ENCODE measurements around the gene MVD.

MVD gene

DNA sequence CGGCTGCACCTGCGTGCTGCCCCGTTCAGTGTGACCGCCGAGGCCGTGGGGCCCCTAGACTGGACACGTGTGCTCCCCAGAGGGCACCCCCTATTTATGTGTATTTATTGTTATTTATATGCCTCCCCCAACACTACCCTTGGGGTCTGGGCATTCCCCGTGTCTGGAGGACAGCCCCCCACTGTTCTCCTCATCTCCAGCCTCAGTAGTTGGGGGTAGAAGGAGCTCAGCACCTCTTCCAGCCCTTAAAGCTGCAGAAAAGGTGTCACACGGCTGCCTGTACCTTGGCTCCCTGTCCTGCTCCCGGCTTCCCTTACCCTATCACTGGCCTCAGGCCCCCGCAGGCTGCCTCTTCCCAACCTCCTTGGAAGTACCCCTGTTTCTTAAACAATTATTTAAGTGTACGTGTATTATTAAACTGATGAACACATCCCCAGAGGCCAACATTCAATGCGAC is 22.8 kb downstream of the MVD start:
- DNase-seq (ENCODE audit: low spot score): no peak

DNA sequence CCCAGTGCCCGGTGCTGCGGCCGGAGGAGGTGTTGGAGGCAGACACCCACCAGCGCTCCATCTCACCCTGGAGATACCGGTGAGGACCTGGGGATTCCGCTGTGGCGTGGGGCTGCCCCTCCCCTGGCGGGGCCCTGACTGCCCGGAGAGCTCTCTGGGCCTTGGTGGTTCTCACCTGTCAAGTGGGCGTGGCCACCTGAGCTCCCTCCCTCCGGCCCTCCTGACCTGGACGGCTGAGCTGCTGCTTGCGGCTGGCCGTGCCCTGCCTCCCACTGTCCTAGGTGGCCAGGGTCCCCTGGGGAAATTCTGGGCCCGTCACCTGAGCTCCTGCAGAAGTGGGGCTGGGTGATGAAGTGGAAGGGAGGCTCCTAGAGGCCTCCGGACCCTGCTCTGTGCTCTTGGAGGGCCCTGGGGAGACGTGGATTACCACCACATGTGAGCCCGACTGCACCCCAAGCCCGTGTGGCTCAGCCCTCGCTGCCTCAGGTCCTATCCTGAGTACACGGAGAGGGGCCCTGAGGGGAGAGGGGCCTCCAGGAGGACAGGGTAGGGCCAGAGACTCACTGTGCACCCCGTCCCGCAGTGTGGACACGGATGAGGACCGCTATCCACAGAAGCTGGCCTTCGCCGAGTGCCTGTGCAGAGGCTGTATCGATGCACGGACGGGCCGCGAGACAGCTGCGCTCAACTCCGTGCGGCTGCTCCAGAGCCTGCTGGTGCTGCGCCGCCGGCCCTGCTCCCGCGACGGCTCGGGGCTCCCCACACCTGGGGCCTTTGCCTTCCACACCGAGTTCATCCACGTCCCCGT is 23.5 kb downstream of the MVD start:
- peak; percentile 69 for DNase-seq (ENCODE audit: low spot score)

DNA sequence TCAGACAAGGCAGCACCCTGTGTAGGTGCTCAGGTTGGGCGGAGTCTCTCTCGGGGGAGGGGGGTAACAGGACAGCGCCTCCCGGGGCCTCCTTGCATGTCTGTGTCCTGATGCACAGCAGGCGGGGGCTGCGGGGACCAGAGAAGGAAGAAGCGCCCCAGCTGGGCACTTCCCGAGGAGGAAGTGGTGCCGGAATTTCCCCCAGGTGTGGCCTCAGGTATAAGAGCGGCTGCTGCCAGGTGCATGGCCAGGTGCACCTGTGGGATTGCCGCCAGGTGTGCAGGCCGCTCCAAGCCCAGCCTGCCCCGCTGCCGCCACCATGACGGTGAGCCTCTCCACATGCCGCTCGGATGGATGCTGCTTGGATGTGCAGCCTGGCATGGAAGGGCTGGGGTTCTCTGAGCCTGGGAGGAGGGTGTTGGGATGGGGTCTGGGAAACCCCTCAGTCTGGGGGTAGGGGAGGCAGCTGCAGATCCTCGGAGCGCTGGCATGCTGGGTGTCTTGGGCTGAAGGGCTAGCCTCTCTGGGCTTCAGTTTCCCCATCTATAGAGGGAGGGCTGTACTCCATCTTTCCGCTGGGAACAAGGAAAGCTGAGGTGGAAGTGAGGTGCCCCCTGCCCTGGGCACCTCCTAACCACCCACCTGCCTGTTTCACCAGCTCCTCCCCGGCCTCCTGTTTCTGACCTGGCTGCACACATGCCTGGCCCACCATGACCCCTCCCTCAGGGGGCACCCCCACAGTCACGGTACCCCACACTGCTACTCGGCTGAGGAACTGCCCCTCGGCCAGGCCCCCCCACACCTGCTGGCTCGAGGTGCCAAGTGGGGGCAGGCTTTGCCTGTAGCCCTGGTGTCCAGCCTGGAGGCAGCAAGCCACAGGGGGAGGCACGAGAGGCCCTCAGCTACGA is 24.3 kb downstream of the MVD start, which contains the start of gene IL17C:
Gene IL17C, plus strand, starts transcription at position 250 of the 908 bp plus-strand sequence. Its CDS starts 70 bp downstream, at position 320.
- DNase-seq (ENCODE audit: low spot score): no peak

DNA sequence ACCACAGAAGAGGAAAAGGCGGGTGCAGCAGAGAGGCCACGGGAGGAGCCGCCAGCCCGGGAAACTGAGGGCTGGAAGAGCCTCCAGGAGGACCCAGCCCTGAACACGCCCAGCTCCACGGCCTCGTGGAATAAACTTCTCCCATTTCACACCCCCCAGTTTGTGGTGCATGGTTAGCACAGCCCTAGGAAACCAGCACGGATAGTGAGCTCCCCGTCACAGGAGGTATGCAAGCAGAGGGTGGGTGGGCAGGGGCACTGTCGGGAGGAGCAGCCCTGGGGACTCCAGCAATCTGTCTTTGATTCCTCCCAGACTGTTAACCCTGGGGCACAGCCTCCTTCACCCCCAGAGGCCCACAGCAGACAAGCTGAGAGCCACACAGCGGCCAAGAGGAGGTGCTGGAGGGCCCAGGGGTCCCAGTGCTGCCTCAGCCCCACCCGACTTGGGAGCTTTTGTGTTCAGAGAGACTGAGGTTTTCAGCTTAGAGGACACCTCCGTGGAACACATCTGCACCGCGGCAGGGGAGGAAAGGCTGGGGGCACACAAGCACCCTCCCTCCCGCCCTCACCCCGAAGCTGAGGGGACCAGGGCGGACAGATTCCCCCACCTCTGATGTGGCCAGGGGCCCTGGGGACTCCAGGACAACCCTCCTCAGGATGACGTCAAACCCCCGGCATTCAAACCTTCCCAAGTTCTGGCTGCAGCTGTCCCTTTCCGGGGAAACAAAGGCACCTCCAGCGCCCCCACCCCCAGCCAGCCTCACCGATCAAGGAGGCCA is 26.2 kb downstream of the MVD start:
- DNase-seq (ENCODE audit: low spot score): no peak

DNA sequence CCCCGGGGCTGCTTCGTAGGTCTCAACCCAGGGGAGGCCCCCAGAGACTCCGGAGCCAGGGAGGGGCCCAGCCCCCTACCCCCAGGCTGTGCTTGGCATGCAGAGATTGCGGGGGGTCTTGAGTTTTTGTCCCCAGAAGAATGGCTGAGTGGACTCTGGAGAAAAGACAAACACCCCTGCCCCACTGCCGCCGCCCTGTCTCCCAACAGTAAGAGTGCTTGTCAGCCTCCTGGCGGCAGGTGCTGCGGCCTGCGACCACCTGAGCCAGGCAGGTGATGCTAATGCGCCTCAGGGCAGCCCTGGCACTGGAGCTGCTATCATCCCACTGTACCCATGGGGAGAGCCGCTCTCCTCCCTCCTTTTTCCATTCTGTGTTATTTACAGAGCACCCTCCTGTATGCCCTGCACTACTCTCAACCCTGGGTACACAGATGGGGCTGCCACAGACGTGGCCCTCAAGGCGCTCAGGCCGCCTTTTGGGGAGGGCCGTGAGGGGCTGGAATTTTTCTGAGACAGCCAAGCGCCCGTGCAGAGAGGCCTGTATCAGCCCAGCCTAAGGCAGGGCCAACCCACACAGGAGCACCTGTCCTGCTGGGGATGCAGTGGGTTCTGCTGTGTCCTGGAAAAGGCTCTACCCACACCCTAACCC is 27.1 kb downstream of the MVD start:
- no peak for DNase-seq (ENCODE audit: low spot score)

DNA sequence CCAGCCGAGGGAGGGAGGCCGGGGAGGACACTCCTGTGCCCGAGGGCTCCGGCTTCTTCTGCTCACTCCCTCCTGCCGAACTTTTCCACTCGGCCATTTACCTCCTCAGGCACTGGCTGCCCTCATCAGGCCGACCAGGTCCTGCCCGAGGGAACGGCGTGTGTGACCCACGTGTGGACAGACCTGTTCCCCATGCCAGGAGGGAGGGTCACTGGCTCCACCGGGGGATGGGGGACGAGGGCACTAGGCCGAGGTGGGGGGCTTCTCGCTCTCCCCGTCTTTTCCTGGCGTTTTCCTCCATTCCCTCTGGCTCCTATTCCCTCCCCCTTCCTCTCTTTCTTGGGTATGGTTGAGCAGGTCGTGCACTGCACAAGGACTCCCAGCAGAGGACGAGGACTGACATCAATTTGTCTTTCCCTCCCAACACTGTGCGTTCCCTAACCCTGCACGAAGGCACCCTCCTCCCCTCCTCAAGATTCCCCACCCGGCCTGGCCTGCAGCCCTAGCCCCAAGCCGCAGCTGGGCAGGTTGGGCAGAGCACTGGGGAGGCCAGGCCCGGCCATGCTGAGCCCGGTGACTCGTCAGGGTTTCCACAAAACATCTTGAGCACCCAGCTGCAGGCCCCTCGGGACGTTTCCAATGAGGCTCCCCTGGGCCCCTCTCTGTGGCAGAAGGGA is 27.8 kb downstream of the MVD start:
- DNase-seq (ENCODE audit: low spot score): peak; percentile 50

DNA sequence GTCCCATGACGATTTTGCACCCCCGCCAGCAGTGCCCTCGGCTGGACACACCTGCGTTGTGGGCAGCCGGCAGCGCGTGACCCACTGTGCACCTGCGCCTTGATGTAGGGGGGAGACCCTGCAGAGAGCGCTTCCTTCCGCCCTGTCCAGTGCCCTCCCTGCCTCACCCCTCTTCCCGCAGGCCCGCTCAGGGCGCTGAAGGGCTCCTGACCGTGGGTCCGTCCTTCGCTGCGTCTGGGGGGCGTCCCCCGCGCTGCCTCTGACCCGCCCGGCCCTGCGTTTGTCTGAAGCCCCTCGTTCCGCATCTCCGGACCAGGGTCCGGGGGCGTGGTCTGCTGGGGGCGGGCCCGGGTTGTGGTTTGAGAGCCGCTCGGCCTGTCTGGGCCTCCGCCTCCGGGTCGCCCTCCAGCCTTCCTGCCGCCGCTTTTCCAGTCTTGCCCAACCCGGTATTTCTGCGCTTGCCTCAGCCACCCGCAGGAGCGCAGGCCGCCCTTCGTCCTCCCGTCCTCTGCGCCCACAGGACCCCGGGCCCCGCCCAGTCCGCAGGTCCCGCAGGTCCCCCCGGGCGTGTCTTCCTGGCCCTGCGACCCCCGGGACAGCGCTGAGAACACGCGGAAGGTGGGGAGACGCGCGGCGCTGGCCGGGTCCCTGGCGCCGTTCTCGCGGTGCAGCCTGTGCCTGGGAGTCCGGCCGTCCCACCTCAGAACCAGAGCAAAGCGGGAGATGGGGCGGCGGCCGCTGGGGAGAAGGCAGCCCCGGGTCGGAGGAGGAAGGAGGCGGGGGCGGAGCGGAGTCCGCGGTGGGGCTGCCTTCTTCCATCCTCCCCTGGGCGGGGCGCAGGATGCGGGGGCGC is 28.5 kb downstream of the MVD start:
- no peak for DNase-seq (ENCODE audit: low spot score)

DNA sequence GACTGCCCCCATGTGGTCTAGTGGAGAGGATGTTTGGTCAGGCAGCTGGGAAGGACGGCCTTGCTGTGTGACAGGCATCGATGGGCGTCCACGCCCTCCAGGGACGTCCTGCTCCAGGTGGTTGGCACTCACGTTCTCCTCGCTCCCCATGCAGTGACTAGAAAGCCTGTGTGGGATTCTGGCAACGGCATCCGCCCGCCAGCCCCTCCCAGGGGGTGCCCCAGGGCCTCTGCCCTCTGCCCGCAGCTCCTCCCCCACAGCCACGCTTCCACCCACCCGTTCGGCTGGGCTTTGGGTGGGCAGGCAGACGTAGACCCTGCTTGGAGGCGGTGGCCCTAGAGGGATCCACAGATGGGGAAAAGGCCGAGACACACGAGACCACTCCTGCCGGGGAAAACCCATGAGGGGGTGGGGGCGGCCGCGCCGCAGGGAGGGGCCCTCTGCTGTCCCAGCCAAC is 29.2 kb downstream of the MVD start:
- no peak for DNase-seq (ENCODE audit: low spot score)

DNA sequence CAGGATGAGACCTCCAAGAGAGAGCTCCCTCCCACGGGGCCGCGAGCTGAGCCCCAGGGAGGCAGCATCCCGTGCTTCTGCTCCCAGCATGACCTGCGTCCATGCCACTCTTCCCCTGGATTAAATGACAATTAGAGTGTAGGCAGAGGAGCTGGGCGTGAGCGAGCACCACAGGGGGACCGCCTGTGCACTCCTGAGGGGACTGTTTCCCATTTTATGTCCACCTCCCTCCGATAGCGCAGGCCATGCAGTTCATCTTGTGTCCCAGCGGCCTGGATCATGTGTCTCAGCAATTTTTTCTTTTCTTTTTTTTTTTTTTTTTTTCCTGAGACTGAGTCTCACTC is 30.3 kb downstream of the MVD start:
- DNase-seq (ENCODE audit: low spot score): no peak

DNA sequence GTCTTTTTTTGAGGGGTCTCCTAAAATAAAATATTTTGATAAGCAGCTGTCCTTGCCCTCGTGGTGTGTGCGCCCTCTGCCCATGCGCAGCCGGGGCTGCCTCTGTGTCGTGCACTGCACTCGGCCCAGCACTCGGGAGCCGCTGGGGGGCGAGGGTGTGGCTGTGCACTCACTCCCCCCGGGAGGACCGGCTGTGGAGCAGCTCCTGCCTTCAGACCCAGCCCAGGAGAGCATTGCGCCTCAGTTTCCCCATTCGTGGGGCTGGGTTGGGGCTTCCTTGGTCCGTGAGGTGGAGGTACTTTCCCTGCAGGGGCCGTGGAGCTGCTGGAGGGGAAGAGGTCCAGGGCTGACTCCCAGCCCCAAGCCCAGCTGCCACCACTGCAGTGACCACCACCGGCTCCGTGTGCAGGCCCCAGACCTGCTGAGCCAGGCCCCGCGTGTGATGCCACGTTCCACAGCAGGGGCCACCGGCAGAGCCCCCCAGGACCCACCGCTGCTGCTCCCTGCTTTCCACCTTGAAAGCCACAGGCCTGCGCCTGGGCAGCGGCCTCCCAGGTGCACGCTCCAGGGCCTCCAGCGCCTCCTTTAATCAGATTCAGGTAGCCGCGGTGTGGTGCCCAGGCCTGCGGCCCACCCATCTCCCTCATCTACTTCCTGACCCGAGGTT is 30.8 kb downstream of the MVD start:
- DNase-seq (ENCODE audit: low spot score): no peak

DNA sequence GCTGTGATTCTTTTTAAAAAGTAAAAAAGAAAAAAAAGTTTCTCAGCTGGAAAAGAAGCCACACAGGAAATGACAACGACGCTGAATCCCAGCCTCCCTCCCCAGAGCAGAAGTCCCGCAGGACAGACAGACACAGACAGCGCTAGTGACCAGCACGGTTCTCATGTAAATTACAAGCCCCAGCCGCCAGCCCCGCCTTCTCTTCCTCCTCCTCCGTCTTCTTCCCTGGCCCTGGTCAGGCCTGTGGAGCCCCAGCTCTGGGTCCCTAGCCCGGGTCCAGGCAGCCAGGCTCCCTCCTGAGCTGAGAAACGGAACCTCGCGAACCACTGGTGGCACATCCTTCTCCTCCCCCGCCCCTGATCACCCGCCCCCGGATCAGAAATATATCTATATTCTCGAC is 31.5 kb downstream of the MVD start:
- no peak for DNase-seq (ENCODE audit: low spot score)

DNA sequence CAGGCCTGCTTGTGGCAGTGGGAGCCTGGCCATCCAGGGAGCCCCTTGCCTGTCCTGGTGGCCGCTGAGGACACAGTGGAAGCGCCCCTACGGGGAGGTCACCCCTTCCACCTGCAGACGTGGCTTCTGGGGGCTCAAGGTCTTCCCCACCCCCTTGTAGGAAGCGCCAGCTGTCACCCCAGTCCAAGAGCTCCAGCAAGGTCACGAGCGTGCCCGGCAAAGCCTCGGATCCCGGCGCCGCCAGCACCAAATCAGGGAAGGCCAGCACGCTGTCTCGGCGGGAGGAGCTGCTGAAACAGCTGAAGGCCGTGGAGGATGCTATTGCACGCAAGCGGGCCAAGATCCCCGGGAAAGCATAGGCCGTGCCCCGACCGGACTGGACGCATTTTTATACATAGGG is 31.9 kb downstream of the MVD start:
- DNase-seq (ENCODE audit: low spot score): no peak

DNA sequence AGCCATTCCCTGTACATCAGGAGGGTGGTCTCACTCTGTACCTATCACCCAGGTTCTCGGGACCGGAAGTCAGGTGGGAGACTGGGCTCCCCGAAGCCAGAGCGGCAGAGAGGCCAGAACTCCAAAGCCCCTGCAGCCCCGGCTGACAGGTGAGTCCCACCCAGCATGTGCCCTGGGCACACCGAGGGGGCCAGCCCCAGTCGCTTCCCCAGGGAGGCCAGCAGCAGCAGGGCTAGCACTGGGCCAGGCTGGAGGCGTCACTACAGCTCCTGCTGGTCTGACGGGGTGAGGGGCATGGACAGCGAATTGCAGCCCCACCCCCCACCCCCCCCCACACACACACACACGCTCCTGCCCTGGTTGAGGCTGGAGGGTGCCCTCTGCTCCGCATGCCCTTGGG is 32.5 kb downstream of the MVD start:
- no peak for DNase-seq (ENCODE audit: low spot score)

DNA sequence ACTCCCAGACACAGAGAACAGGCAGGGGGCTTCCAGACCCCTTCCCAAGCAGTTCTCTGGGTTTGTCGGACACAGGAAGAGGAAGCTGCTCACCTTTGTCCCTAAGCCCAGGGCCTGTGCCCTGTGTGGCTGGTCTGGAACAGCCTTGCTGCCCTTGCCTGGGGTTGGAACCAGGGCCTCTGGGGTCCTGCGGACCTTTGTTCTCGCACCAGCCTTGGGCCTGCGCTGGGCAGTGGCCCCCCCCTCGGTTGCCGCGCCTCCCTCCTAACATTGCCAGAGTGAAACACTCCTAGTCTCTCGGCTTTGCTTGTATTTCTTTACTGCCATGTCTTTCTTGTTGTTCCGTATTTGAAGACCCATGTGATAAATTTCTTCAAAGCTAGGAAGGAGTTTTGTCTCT is 33.1 kb downstream of the MVD start:
- no peak for DNase-seq (ENCODE audit: low spot score)

DNA sequence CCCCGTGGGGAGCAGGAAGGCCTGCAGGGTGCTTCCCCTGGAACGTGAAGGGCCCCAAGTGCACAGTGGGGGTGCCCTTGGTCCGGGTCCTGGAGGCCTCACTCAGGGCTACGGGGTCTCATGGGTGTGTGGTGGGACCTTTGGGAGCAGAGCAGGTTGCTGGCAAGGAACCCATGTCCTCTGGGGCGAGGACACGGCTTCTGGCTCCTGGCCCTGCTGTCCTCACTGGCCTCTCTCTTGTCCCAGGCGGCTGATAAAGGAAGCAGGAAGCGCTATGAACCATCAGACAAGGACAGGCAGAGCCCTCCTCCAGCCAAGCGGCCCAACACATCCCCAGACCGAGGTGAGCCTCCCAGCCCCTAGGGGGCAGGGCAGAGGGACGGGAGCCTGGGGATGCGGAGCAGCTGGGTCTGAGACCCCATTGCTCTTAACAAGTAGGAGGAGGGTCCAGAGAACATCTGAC is 34.3 kb downstream of the MVD start:
- no peak for DNase-seq (ENCODE audit: low spot score)

DNA sequence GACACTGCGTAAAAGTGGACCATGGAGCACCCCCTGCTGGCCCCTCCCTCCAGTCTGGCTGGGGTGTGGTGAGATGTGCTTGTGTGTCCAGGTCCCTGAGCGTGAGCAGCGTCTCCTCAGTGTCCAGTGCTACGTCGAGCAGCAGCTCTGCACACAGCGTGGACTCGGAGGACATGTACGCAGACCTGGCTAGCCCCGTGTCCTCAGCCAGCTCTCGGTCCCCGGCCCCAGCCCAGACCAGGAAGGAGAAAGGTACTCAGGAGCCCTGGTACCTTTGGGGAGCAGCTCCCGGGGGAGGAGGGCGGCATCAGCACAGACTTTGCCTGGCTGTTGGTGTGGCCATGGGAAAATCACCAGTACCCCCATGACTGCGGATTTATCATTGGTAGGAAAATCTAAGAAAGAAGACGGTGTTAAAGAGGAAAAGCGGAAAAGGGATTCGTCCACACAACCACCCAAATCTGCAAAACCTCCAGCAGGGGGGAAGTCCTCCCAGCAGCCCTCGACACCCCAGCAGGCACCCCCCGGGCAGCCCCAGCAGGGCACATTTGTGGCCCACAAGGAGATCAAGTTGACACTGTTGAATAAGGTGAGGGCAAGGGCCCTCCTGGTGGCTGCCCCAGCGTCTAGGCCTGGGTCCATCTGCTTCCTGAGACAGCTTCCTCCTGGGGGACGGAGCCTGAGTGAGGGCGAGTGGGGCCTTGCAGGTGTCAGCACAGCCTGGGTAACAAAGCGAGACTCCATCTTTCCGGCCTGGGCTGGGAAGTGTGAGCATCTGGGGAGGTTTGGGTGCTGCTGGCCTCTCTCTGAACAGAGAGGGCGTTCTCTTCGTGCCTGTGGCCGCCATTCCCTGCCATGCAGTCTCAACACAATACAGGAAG is 35.1 kb downstream of the MVD start:
- no peak for DNase-seq (ENCODE audit: low spot score)

DNA sequence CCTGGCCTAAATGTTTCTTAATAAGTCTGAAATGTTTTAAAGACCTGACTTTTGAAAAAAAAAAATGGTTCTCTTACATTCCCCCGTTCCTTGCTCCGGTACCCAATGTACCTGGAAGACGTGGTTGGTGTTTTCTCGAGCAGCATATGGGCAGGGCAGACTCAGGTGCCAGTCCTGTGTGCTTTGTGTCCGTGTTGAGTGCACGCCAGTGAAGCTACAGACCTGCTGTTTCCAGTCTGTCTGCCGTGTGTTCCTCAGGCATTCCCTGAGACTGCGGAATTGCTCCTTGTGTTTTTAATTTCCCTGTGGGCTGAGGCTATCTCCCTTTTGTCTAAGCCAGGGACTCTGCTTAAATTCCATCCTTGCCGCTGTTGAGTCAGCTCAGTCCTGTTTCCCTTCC is 36.2 kb downstream of the MVD start:
- no peak for DNase-seq (ENCODE audit: low spot score)

DNA sequence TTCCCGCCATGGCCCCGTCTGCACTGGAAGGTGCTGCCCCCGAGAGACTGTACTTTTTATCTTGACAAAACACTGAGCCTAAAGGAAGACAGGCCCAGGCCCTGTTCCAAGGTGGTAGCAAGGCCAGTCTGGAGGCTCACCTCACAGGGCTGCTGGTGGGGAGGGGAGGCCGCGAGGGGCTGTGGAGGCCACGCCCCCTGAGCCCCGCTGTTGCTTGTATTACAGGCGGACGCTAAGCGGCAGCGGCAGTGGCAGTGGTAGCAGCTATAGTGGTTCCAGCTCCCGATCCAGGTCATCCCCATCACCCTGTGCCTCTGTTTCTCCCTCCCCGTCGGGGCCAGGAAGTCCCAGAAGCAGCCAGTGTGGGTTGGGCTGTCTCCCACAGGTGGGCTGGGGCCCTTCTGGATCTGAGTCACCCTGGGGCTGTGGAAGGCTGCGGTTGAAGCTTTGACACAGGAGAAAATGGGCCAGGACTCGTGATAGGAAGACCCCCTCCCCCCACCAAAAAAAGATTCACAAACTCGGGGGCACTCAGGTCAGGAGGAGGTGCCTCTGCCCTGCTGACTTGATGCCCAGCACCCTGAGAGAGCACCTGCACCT is 37.8 kb downstream of the MVD start:
- DNase-seq (ENCODE audit: low spot score): no peak

Data from hepatic stellate cell (primary cell).